ENCODE data around the gene CELSR1. TPM values are rescaled to one million over a fixed set of nuclear protein-coding genes. Genes with fewer than 3 reads are reported as not detected.

CELSR1 gene
- total and polyA plus RNA-seq, 2 donors (not counting 1 experiment from before 2014, with no cell fraction given): 30.2 to 34.8 TPM

GRCh38 chr22:46393873-46394272 is 143.5 kb downstream of the CELSR1 start:
- 85% methylated on average over 7 of the region's 14 CpGs for WGBS (ENCODE audit: insufficient coverage)

More at GRCh38 chr22:46393873-46394272, 143.5 kb downstream of the CELSR1 start:
- Histone ChIP-seq H3K36me3 (replicated peaks in 1 of 2; ENCODE audit: control extremely low read depth in 1 of 2, control insufficient read depth in 1 of 2, extremely low read depth in 1 of 2, insufficient read depth in 2 of 2, low read length in 1 of 2) (peaks cover 0 to 58% of the 10 kb centered on the region in 2 experiments), H3K27ac (ENCODE audit: low read length in 2 of 2) (no peak overlapping the region), H3K9me3 (ENCODE audit: control extremely low read depth in 1 of 3, control insufficient read depth in 2 of 3, insufficient read depth in 1 of 3, low read length in 2 of 3) (no peaks in the 10 kb centered on the region), H3K9ac (ENCODE audit: low read length) (no peak overlapping the region), H3K4me3 (ENCODE audit: control extremely low read depth in 1 of 5, extremely low read depth in 1 of 5, insufficient read depth in 1 of 5, low read depth in 2 of 5, low read length in 4 of 5) (no peak overlapping the region), H4K20me1 (ENCODE audit: control insufficient read depth, insufficient read depth, low read length, poor library complexity, severe bottlenecking) (no peaks in the 10 kb centered on the region), H3K79me2 (ENCODE audit: control insufficient read depth, insufficient read depth, low read length) (no peaks in the 10 kb centered on the region), H3K4me2 (replicated peaks; ENCODE audit: low read depth, low read length, poor library complexity, severe bottlenecking) (no peak overlapping the region), H3K27me3 (replicated peaks in 1 of 4; ENCODE audit: control extremely low read depth in 1 of 4, control insufficient read depth in 3 of 4, insufficient read depth in 4 of 4, low read length in 3 of 4) (no peaks in the 10 kb centered on the region), H2AFZ (ENCODE audit: insufficient read depth, low read depth, low read length, poor library complexity, severe bottlenecking) (no peak overlapping the region), H3K4me1 (ENCODE audit: control insufficient read depth in 2 of 2, insufficient read depth in 2 of 2, low read length in 2 of 2) (no peaks in the 10 kb centered on the region)
- H3K4me1 Mint-ChIP-seq: no peaks in the 10 kb centered on the region
- no peaks in the 10 kb centered on the region for H3K9me3 Mint-ChIP-seq (ENCODE audit: insufficient read depth)
- H3K4me3 Mint-ChIP-seq: no peak overlapping the region
- H3K27ac Mint-ChIP-seq: no peak overlapping the region
- intact Hi-C loops (cut with micrococcal nuclease): no loop called here
- TF ChIP-seq CTCF (IDR thresholded peaks at IDR 0.05) (no peak), EZH2 (IDR thresholded peaks at IDR 0.05; ENCODE audit: borderline replicate concordance, insufficient read depth, low read depth, low read length, poor library complexity, severe bottlenecking) (no peak)
- DNase-seq: no peak
- CTCF ChIA-PET: interaction anchor here (2.4 kb wide), 1 partner anchor 26 kb away, joined by 8 read pairs; no protein-coding TSS in a partner anchor
- ATAC-seq (ENCODE audit: low read depth): no peak
- H3K27me3 Mint-ChIP-seq: no peaks in the 10 kb centered on the region
- POLR2A ChIA-PET: no interaction called here
